ENCODE measurements around the gene IQSEC1. TPM values are rescaled to one million over a fixed set of nuclear protein-coding genes. Genes with fewer than 3 reads are reported as not detected.

IQSEC1 gene
- total RNA-seq, 3 donors from 2014 or later = 19.8 to 42.2 (median 21.9) TPM

GRCh38 chr3:12898290-12898964 lies 174.8 kb downstream of the IQSEC1 start:
- intact Hi-C loops (cut with DNase I, micrococcal nuclease) = no loop called here
- Histone ChIP-seq H3K36me3 (ENCODE audit: low read depth) (no peaks in the 10 kb centered on the region), H3K9me3 (no peaks in the 10 kb centered on the region), H3K4me1 (ENCODE audit: low read depth) (no peaks in the 10 kb centered on the region), H3K4me3 (no peak overlapping the region)
- DNase-seq (no peak), ATAC-seq (no peak)
- TF ChIP-seq CTCF (IDR thresholded peaks at IDR 0.05) = no peak

GRCh38 chr3:12897381-12898289 lies 175.6 kb downstream of the IQSEC1 start:
- H3K4me3 ChIP-seq = no peak overlapping the region
- no peaks in the 10 kb centered on the region for H3K9me3 ChIP-seq
- no peaks in the 10 kb centered on the region for H3K4me1 ChIP-seq (ENCODE audit: low read depth)
- DNase-seq = no peak
- no peaks in the 10 kb centered on the region for H3K36me3 ChIP-seq (ENCODE audit: low read depth)
- ATAC-seq = no peak
- intact Hi-C loops (cut with DNase I, micrococcal nuclease) = no loop called here
- no peak for TF ChIP-seq CTCF (IDR thresholded peaks at IDR 0.05)

DNA sequence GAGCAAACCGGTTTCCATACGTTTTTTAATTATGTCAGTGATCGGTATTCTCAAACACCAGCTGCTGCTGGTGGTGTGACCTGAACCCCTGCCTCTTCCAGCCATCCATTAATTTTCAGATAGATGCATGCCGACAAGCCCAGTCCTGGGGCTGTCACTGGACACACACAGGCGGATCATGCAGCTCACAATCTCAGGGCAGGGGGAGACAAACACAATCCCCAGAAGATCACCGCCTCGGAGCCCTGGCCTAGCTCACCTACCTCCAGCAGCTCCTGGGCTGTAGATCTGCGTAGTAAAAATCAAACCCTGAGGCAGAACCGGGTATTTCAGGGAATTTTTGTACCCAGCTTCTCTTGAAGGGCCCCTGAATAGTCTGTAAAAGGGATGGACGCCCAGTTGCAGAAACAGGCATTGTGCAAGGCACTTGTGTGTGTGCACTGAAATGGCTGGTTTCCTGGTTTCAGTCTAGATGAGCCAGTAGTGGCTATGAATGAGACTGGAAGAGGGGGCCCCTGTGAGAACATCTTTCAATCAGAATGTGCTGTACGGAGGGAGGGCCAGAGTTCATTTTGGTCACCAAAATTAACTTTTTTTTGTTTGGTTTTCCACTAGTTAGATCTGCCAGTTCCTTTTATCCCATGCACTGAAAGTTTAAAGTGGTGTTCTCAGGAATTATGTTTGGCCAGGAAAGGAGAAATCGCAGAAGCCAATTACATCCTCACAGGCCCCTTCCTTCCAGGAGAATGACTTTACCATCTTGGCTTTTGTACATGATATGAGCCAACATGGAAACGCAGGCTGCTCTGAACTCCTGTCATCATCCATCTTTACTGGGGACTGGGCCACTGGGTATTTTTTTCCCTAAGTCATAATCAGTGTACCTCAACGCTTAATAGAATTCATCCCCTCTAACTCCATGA lies 176.9 kb downstream of the IQSEC1 start:
- no peak for TF ChIP-seq CTCF (IDR thresholded peaks at IDR 0.05)
- H3K36me3 ChIP-seq (ENCODE audit: low read depth) = no peaks in the 10 kb centered on the region
- H3K4me1 ChIP-seq (ENCODE audit: low read depth) = no peaks in the 10 kb centered on the region
- no peak for DNase-seq
- no peak for ATAC-seq
- intact Hi-C loops (cut with DNase I, micrococcal nuclease) = no loop called here
- no peak overlapping the region for H3K4me3 ChIP-seq
- H3K9me3 ChIP-seq = no peaks in the 10 kb centered on the region

GRCh38 chr3:12895391-12896062 lies 177.7 kb downstream of the IQSEC1 start:
- intact Hi-C loops (cut with DNase I, micrococcal nuclease) = no loop called here
- ATAC-seq (no peak), DNase-seq (no peak)
- no peaks in the 10 kb centered on the region for H3K36me3 ChIP-seq (ENCODE audit: low read depth)
- H3K4me1 ChIP-seq (ENCODE audit: low read depth) = no peaks in the 10 kb centered on the region
- H3K4me3 ChIP-seq = no peak overlapping the region
- TF ChIP-seq CTCF (IDR thresholded peaks at IDR 0.05) = no peak
- H3K9me3 ChIP-seq = no peaks in the 10 kb centered on the region

GRCh38 chr3:12894629-12895028 lies 178.6 kb downstream of the IQSEC1 start:
- Histone ChIP-seq H3K4me3 (no peak overlapping the region), H3K4me1 (ENCODE audit: low read depth) (no peaks in the 10 kb centered on the region), H3K36me3 (ENCODE audit: low read depth) (no peaks in the 10 kb centered on the region), H3K9me3 (no peaks in the 10 kb centered on the region)
- intact Hi-C loops (cut with DNase I, micrococcal nuclease) = no loop called here
- no peak for TF ChIP-seq CTCF (IDR thresholded peaks at IDR 0.05)
- DNase-seq (no peak), ATAC-seq (no peak)
